Transverse colon (tissue), 1 donor: ENCODE measurements around the gene ATP4B.

Experiments used
- EP300 ChIP-seq: sonication (generic); formaldehyde crosslinking; IDR thresholded peaks from one replicate; pipeline ENCODE4 v1.6.1; 2017; ENCODE audit warnings: antibody characterized with exemption, low read depth
- POLR2A ChIP-seq: fragments of 450-650 bp; IDR thresholded peaks from one replicate; pipeline ENCODE4 v1.6.1; 2016; ENCODE audit warnings: antibody characterized with exemption, mild to moderate bottlenecking, moderate library complexity

DNA sequence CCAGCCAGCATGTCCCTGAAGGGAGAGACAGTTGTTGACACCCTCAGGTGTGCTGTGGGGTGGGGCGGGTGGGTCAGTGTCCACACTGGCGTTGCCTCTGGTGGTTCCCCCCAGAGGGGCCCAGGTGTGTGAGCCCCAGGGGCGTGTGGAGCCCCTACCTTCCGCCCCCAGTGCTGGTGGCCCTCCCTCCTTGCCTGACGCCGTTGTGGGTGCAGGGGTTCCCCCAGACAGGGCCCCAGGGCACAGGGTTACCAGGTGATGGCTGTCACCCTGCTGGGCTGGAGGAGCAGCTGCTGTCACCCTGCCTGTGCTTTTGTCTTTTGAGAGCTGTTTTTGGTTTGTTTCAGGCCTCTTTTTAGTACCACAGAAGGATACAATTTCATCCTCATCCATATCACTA, 27.2 kb downstream of the ATP4B start:
- no peak for TF ChIP-seq EP300
- TF ChIP-seq POLR2A, result no peak
